GM23338 (cell line): ENCODE results near the gene ANGPTL7. TPM values are rescaled to one million over a fixed set of nuclear protein-coding genes. Genes with fewer than 3 reads are reported as not detected.

Experiments
- ATAC-seq: fragments of 200-7000 bp; cut with Tn5 transposase; 3 replicates; pipeline ENCODE4 v1.9.1; 2020
- DNase-seq: peaks from one replicate; pipeline ENCODE4 v3.0.0-alpha.2; 2015; ENCODE audit warnings: low spot score
- H2AFZ ChIP-seq: fragments of 200-600 bp; sonication (generic); 2 replicates; pipeline ENCODE4 v1.8.0; 2016; ENCODE audit warnings: antibody characterized with exemption, mild to moderate bottlenecking, moderate library complexity
- H3F3A ChIP-seq: fragments of 200-600 bp; sonication (generic); replicated peaks from 2 replicates; pipeline ENCODE4 v1.8.0; 2017; ENCODE audit warnings: antibody characterized with exemption, mixed run types, low read depth
- H3K27ac ChIP-seq: fragments of 200-600 bp; sonication (generic); 2 replicates; pipeline ENCODE4 v1.6.1; 2016; ENCODE audit warnings: low read depth
- H3K27me3 ChIP-seq: fragments of 200-600 bp; sonication (generic); 2 replicates; pipeline ENCODE4 v1.8.0; 2016; ENCODE audit warnings: mild to moderate bottlenecking, mixed run types, moderate library complexity; ENCODE audit not compliant: insufficient read depth
- H3K36me3 ChIP-seq: fragments of 200-600 bp; sonication (generic); 2 replicates; pipeline ENCODE4 v1.8.0; 2016; ENCODE audit warnings: mild to moderate bottlenecking; ENCODE audit not compliant: insufficient read depth
- H3K4me1 ChIP-seq: fragments of 200-600 bp; sonication (generic); 2 replicates; pipeline ENCODE4 v1.8.0; 2016; ENCODE audit warnings: mild to moderate bottlenecking, moderate library complexity; ENCODE audit not compliant: insufficient read depth
- H3K4me2 ChIP-seq: fragments of 200-600 bp; sonication (generic); 2 replicates; pipeline ENCODE4 v1.7.1; 2017; ENCODE audit warnings: mixed run types
- H3K4me3 ChIP-seq: fragments of 200-600 bp; sonication (generic); 2 replicates; pipeline ENCODE4 v1.6.1; 2016; ENCODE audit warnings: mixed run types
- H3K79me2 ChIP-seq: fragments of 200-600 bp; sonication (generic); replicated peaks from 2 replicates; pipeline ENCODE4 v1.8.0; 2017; ENCODE audit warnings: mild to moderate bottlenecking; ENCODE audit not compliant: insufficient read depth
- H3K9me2 ChIP-seq: fragments of 200-600 bp; sonication (generic); 2 replicates; pipeline ENCODE4 v1.8.0; 2017; ENCODE audit not compliant: insufficient read depth
- H4K20me1 ChIP-seq: fragments of 200-600 bp; sonication (generic); replicated peaks from 2 replicates; pipeline ENCODE4 v1.8.0; 2017; ENCODE audit warnings: mild to moderate bottlenecking; ENCODE audit not compliant: insufficient read depth
- H3K27ac Mint-ChIP-seq: 2 replicates; pipeline ENCODE4 v1.8.0; 2020; ENCODE audit warnings: inconsistent platforms, mild to moderate bottlenecking, moderate library complexity, mixed read lengths
- H3K27me3 Mint-ChIP-seq: 3 replicates; pipeline ENCODE4 v1.8.0; 2022; ENCODE audit warnings: low read depth, mild to moderate bottlenecking, moderate library complexity, mixed read lengths, inconsistent platforms; ENCODE audit not compliant: insufficient read depth, poor library complexity
- H3K36me3 Mint-ChIP-seq: 3 replicates; pipeline ENCODE4 v1.8.0; 2021; ENCODE audit warnings: low read depth, mild to moderate bottlenecking, inconsistent platforms, moderate library complexity, mixed read lengths
- H3K4me1 Mint-ChIP-seq: 3 replicates; pipeline ENCODE4 v1.8.0; 2020; ENCODE audit warnings: mild to moderate bottlenecking, inconsistent platforms, mixed read lengths
- H3K4me3 Mint-ChIP-seq: 3 replicates; pipeline ENCODE4 v1.8.0; 2021; ENCODE audit warnings: moderate library complexity, mild to moderate bottlenecking, inconsistent platforms, mixed read lengths
- H3K9me3 Mint-ChIP-seq: 3 replicates; pipeline ENCODE4 v1.8.0; 2020; ENCODE audit warnings: moderate library complexity, mild to moderate bottlenecking, inconsistent platforms, mixed read lengths
- CREB1 ChIP-seq: fragments of 250-450 bp; sonication (Bioruptor Pico); IDR thresholded peaks from 2 replicates; pipeline ENCODE4 v1.5.0; 2020; ENCODE audit warnings: low read depth, mild to moderate bottlenecking, moderate library complexity
- JUNB ChIP-seq: IDR thresholded peaks from one replicate; pipeline ENCODE4 v1.6.1; 2016; ENCODE audit warnings: antibody characterized with exemption; ENCODE audit not compliant: unreplicated experiment
- NANOG ChIP-seq: IDR thresholded peaks from 2 replicates; pipeline ENCODE4 v1.6.1; 2016; ENCODE audit warnings: antibody characterized with exemption, borderline replicate concordance
- POLR2AphosphoS5 ChIP-seq: IDR thresholded peaks from 2 replicates; pipeline ENCODE4 v1.6.1; 2016; ENCODE audit warnings: antibody characterized with exemption, low read depth
- REST ChIP-seq: IDR thresholded peaks from one replicate; pipeline ENCODE4 v1.6.1; 2018; ENCODE audit warnings: antibody characterized with exemption; ENCODE audit not compliant: unreplicated experiment
- ZNF114 ChIP-seq: fragments of 250-450 bp; sonication (Bioruptor Pico); IDR thresholded peaks from 2 replicates; pipeline ENCODE4 v1.5.0; 2020; ENCODE audit warnings: mild to moderate bottlenecking, moderate library complexity
- ZNF331 ChIP-seq: fragments of 250-450 bp; sonication (Bioruptor Pico); IDR thresholded peaks from 2 replicates; pipeline ENCODE4 v1.5.0; 2020; ENCODE audit warnings: low read depth, mild to moderate bottlenecking, moderate library complexity
- polyA plus RNA-seq: library from polyadenylated mRNA; unstranded; fragments of >200 nt; fragmentation: Nextera tagmentation; extraction: Ambion mirVana; gene quantifications from 2 replicates; pipeline ENCODE4 v1.2.1, GENCODE V29; 2016
- total RNA-seq: library from RNA; depleted of rRNA; stranded (reverse); fragments of >200 nt; shearing (Covaris generic); gene quantifications from 2 replicates; pipeline ENCODE4 v1.2.3, GENCODE V29; 2014
- TF ChIP-seq, protein P1 (sequence below): fragments of 250-450 bp; sonication (Bioruptor Pico); IDR thresholded peaks from 2 replicates; pipeline ENCODE4 v1.5.0; 2020; ENCODE audit warnings: mild to moderate bottlenecking, moderate library complexity
- TF ChIP-seq, protein P2 (sequence below), 2 experiments: fragments of 200-600 bp in 1 of 2; sonication (generic) in 1 of 2; conservative IDR thresholded peaks; 2 replicates each; pipeline versions ENCODE4 v1.5.1 to v1.6.1; 2016 to 2017; ENCODE audit warnings: antibody characterized with exemption in 2 of 2, low read depth in 2 of 2, mild to moderate bottlenecking in 2 of 2, moderate library complexity in 1 of 2
- TF ChIP-seq, protein P3 (sequence below): IDR thresholded peaks from 2 replicates; pipeline ENCODE4 v1.6.1; 2016; ENCODE audit warnings: antibody characterized with exemption

Gene ANGPTL7
- total and polyA plus RNA-seq, 2 experiments from 2014 or later: 0.13 TPM; not detected in 1

- TF ChIP-seq, protein P1, sequence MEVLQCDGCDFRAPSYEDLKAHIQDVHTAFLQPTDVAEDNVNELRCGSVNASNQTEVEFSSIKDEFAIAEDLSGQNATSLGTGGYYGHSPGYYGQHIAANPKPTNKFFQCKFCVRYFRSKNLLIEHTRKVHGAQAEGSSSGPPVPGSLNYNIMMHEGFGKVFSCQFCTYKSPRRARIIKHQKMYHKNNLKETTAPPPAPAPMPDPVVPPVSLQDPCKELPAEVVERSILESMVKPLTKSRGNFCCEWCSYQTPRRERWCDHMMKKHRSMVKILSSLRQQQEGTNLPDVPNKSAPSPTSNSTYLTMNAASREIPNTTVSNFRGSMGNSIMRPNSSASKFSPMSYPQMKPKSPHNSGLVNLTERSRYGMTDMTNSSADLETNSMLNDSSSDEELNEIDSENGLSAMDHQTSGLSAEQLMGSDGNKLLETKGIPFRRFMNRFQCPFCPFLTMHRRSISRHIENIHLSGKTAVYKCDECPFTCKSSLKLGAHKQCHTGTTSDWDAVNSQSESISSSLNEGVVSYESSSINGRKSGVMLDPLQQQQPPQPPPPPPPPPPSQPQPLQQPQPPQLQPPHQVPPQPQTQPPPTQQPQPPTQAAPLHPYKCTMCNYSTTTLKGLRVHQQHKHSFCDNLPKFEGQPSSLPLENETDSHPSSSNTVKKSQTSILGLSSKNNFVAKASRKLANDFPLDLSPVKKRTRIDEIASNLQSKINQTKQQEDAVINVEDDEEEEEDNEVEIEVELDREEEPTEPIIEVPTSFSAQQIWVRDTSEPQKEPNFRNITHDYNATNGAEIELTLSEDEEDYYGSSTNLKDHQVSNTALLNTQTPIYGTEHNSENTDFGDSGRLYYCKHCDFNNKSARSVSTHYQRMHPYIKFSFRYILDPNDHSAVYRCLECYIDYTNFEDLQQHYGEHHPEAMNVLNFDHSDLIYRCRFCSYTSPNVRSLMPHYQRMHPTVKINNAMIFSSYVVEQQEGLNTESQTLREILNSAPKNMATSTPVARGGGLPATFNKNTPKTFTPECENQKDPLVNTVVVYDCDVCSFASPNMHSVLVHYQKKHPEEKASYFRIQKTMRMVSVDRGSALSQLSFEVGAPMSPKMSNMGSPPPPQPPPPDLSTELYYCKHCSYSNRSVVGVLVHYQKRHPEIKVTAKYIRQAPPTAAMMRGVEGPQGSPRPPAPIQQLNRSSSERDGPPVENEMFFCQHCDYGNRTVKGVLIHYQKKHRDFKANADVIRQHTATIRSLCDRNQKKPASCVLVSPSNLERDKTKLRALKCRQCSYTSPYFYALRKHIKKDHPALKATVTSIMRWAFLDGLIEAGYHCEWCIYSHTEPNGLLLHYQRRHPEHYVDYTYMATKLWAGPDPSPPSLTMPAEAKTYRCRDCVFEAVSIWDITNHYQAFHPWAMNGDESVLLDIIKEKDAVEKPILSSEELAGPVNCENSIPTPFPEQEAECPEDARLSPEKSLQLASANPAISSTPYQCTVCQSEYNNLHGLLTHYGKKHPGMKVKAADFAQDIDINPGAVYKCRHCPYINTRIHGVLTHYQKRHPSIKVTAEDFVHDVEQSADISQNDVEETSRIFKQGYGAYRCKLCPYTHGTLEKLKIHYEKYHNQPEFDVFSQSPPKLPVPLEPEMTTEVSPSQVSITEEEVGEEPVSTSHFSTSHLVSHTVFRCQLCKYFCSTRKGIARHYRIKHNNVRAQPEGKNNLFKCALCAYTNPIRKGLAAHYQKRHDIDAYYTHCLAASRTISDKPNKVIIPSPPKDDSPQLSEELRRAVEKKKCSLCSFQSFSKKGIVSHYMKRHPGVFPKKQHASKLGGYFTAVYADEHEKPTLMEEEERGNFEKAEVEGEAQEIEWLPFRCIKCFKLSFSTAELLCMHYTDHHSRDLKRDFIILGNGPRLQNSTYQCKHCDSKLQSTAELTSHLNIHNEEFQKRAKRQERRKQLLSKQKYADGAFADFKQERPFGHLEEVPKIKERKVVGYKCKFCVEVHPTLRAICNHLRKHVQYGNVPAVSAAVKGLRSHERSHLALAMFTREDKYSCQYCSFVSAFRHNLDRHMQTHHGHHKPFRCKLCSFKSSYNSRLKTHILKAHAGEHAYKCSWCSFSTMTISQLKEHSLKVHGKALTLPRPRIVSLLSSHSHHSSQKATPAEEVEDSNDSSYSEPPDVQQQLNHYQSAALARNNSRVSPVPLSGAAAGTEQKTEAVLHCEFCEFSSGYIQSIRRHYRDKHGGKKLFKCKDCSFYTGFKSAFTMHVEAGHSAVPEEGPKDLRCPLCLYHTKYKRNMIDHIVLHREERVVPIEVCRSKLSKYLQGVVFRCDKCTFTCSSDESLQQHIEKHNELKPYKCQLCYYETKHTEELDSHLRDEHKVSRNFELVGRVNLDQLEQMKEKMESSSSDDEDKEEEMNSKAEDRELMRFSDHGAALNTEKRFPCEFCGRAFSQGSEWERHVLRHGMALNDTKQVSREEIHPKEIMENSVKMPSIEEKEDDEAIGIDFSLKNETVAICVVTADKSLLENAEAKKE (CRISPR knock-in tag): no peak
Measured at GRCh38 chr1:11156963-11157362, 32.2 kb upstream of the ANGPTL7 start (continued).

GRCh38 chr1:11157394-11157793 lies 31.8 kb upstream of the ANGPTL7 start:
- H3F3A ChIP-seq: 0 out of 2 replicates have a peak, but pooled peaks cover 8% of the 10 kb centered on the region
- peaks cover 26% of the 10 kb centered on the region for H3K36me3 ChIP-seq
- H3K4me1 ChIP-seq: no peaks in the 10 kb centered on the region
- Mint-ChIP-seq H3K27ac (no peak overlapping the region), H3K4me3 (no peak overlapping the region), H3K27me3 (peaks cover 5% of the 10 kb centered on the region), H3K36me3 (peaks cover 38% of the 10 kb centered on the region), H3K9me3 (no peaks in the 10 kb centered on the region), H3K4me1 (no peaks in the 10 kb centered on the region)
- DNase-seq (no peak), ATAC-seq (no peak)
- no peak overlapping the region for H3K27ac ChIP-seq
- no peaks in the 10 kb centered on the region for H3K9me2 ChIP-seq
- no peaks in the 10 kb centered on the region for H3K27me3 ChIP-seq
- H4K20me1 ChIP-seq: no peaks in the 10 kb centered on the region; the same call in 1 of the 2 replicates
- no peak overlapping the region for H3K4me3 ChIP-seq
- no peak overlapping the region for H3K4me2 ChIP-seq
- no peak overlapping the region for H2AFZ ChIP-seq
- H3K79me2 ChIP-seq: no peaks in the 10 kb centered on the region
- TF ChIP-seq NANOG (no peak), ZNF114 (CRISPR knock-in tag) (no peak), JUNB (no peak), REST (no peak), ZNF331 (no peak), POLR2AphosphoS5 (no peak), CREB1 (CRISPR knock-in tag) (no peak)
- TF ChIP-seq, protein P2, sequence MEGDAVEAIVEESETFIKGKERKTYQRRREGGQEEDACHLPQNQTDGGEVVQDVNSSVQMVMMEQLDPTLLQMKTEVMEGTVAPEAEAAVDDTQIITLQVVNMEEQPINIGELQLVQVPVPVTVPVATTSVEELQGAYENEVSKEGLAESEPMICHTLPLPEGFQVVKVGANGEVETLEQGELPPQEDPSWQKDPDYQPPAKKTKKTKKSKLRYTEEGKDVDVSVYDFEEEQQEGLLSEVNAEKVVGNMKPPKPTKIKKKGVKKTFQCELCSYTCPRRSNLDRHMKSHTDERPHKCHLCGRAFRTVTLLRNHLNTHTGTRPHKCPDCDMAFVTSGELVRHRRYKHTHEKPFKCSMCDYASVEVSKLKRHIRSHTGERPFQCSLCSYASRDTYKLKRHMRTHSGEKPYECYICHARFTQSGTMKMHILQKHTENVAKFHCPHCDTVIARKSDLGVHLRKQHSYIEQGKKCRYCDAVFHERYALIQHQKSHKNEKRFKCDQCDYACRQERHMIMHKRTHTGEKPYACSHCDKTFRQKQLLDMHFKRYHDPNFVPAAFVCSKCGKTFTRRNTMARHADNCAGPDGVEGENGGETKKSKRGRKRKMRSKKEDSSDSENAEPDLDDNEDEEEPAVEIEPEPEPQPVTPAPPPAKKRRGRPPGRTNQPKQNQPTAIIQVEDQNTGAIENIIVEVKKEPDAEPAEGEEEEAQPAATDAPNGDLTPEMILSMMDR (conservative IDR thresholded peaks at IDR 0.05; ENCODE audit: low read depth in 2 of 2): no peak
- TF ChIP-seq, protein P3, sequence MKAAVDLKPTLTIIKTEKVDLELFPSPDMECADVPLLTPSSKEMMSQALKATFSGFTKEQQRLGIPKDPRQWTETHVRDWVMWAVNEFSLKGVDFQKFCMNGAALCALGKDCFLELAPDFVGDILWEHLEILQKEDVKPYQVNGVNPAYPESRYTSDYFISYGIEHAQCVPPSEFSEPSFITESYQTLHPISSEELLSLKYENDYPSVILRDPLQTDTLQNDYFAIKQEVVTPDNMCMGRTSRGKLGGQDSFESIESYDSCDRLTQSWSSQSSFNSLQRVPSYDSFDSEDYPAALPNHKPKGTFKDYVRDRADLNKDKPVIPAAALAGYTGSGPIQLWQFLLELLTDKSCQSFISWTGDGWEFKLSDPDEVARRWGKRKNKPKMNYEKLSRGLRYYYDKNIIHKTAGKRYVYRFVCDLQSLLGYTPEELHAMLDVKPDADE: no peak
